ENCODE measurements around the gene COCH.

The COCH gene

GRCh38 chr14:30903285-30904124 lies 29.1 kb downstream of the COCH start:
- Histone ChIP-seq H3K4me3 (ENCODE audit: low read length) (no peak overlapping the region), H3K4me2 (ENCODE audit: low read length) (no peak overlapping the region), H3F3A (ENCODE audit: control insufficient read depth, insufficient read depth) (no peaks in the 10 kb centered on the region; the same call in 1 of the 2 replicates), H3K9me3 (ENCODE audit: control insufficient read depth, insufficient read depth, low read length) (no peaks in the 10 kb centered on the region), H3K79me2 (ENCODE audit: control insufficient read depth, low read length) (no peaks in the 10 kb centered on the region), H3K27ac (ENCODE audit: low read depth, low read length) (no peak overlapping the region), H3K36me3 (ENCODE audit: control insufficient read depth, low read length) (peaks cover 51% of the 10 kb centered on the region), H3K27me3 (ENCODE audit: control insufficient read depth, low read length) (no peaks in the 10 kb centered on the region), H3K4me1 (ENCODE audit: control insufficient read depth, low read length) (no peaks in the 10 kb centered on the region), H3K9me2 (replicated peaks; ENCODE audit: control insufficient read depth, low read length) (no peaks in the 10 kb centered on the region), H4K20me1 (ENCODE audit: control insufficient read depth, insufficient read depth, low read depth, low read length) (no peaks in the 10 kb centered on the region)
- TF ChIP-seq CTCF (IDR thresholded peaks at IDR 0.05; ENCODE audit: low read depth, low read length, poor library complexity, severe bottlenecking) (no peak), EZH2phosphoT487 (IDR thresholded peaks at IDR 0.05; ENCODE audit: borderline replicate concordance, low read length) (no peak)

- Histone ChIP-seq H4K20me1 (ENCODE audit: control insufficient read depth, insufficient read depth, low read depth, low read length) (no peaks in the 10 kb centered on the region), H3K4me1 (ENCODE audit: control insufficient read depth, low read length) (no peaks in the 10 kb centered on the region), H3K27ac (ENCODE audit: low read depth, low read length) (no peak overlapping the region), H3F3A (ENCODE audit: control insufficient read depth, insufficient read depth) (no peaks in the 10 kb centered on the region; the same call in 1 of the 2 replicates), H3K79me2 (ENCODE audit: control insufficient read depth, low read length) (no peaks in the 10 kb centered on the region), H3K4me3 (ENCODE audit: low read length) (no peak overlapping the region), H3K9me3 (ENCODE audit: control insufficient read depth, insufficient read depth, low read length) (no peaks in the 10 kb centered on the region), H3K9me2 (replicated peaks; ENCODE audit: control insufficient read depth, low read length) (no peaks in the 10 kb centered on the region), H3K4me2 (ENCODE audit: low read length) (no peak overlapping the region), H3K36me3 (ENCODE audit: control insufficient read depth, low read length) (peaks cover 68% of the 10 kb centered on the region), H3K27me3 (ENCODE audit: control insufficient read depth, low read length) (no peaks in the 10 kb centered on the region)
- TF ChIP-seq CTCF (IDR thresholded peaks at IDR 0.05; ENCODE audit: low read depth, low read length, poor library complexity, severe bottlenecking) (peak; percentile 47), EZH2phosphoT487 (IDR thresholded peaks at IDR 0.05; ENCODE audit: borderline replicate concordance, low read length) (no peak)
Observed at GRCh38 chr14:30906752-30907658, 32.6 kb downstream of the COCH start.

GRCh38 chr14:30907659-30908057 lies 33.3 kb downstream of the COCH start:
- Histone ChIP-seq H3K9me3 (ENCODE audit: control insufficient read depth, insufficient read depth, low read length) (no peaks in the 10 kb centered on the region), H3K79me2 (ENCODE audit: control insufficient read depth, low read length) (no peaks in the 10 kb centered on the region), H3K4me3 (ENCODE audit: low read length) (no peak overlapping the region), H3K27me3 (ENCODE audit: control insufficient read depth, low read length) (no peaks in the 10 kb centered on the region), H3K4me2 (ENCODE audit: low read length) (no peak overlapping the region), H4K20me1 (ENCODE audit: control insufficient read depth, insufficient read depth, low read depth, low read length) (no peaks in the 10 kb centered on the region), H3K36me3 (ENCODE audit: control insufficient read depth, low read length) (peaks cover 63% of the 10 kb centered on the region), H3K4me1 (ENCODE audit: control insufficient read depth, low read length) (no peaks in the 10 kb centered on the region), H3K9me2 (replicated peaks; ENCODE audit: control insufficient read depth, low read length) (no peaks in the 10 kb centered on the region), H3K27ac (ENCODE audit: low read depth, low read length) (no peak overlapping the region), H3F3A (ENCODE audit: control insufficient read depth, insufficient read depth) (no peaks in the 10 kb centered on the region; the same call in 1 of the 2 replicates)
- TF ChIP-seq EZH2phosphoT487 (IDR thresholded peaks at IDR 0.05; ENCODE audit: borderline replicate concordance, low read length): no peak
- no peak for TF ChIP-seq CTCF (IDR thresholded peaks at IDR 0.05; ENCODE audit: low read depth, low read length, poor library complexity, severe bottlenecking)

All from DOHH2 (cell line).